GM21390 (cell line): ENCODE data around the gene SPG11.
"Not testable (repeated sequence)": the region's sequence is repeated elsewhere in the genome, so short reads cannot be mapped to it uniquely, and the experiment has no call there.

Source experiments
- ATAC-seq: cut with Tn5 transposase; IDR thresholded peaks from one replicate; pipeline ENCODE4 v1.9.1; 2021; ENCODE audit not compliant: unreplicated experiment

Gene SPG11

GRCh38 chr15:44532689-44533088, 130.8 kb downstream of the SPG11 start:
- ATAC-seq: no peak

- not testable (repeated sequence) for ATAC-seq
Observed at GRCh38 chr15:44532275-44532674, 131.2 kb downstream of the SPG11 start.

GRCh38 chr15:44530653-44531052, 132.8 kb downstream of the SPG11 start:
- ATAC-seq: no peak

GRCh38 chr15:44529864-44530604, 133.4 kb downstream of the SPG11 start:
- ATAC-seq: no peak

GRCh38 chr15:44527241-44527640, 136.2 kb downstream of the SPG11 start:
- no peak for ATAC-seq

- no peak for ATAC-seq
Observed at GRCh38 chr15:44525018-44525417, 138.4 kb downstream of the SPG11 start.

GRCh38 chr15:44519537-44519936, 143.9 kb downstream of the SPG11 start:
- ATAC-seq: no peak

- no peak for ATAC-seq
Observed at GRCh38 chr15:44516436-44516835, 147.0 kb downstream of the SPG11 start.
